HS-27A (cell line): ENCODE data around the gene TMPRSS2.

Experiments used
- DNase-seq: peaks from one replicate; pipeline ENCODE4 v3.0.0-alpha.2; 2012; ENCODE audit warnings: low read depth, missing footprints

The TMPRSS2 gene

DNA sequence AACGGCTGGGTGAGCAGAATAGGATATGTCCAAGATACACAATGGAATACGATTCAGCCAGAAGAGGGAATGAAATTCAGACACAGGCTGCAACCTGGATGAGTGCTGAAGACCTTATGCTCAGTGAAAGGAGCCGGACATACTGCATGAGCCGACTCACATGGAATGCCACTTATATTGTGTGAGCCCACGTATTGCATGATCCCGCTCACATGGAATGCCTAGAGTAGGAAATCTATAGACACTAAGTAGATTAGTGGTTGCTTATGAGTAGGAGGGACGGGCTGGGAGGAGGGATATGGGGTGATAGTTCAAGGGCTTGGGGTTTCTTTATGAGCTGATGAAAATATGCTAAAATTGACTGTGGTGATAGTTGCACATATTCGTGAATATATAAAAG, 26.8 kb downstream of the TMPRSS2 start:
- no peak for DNase-seq

DNA sequence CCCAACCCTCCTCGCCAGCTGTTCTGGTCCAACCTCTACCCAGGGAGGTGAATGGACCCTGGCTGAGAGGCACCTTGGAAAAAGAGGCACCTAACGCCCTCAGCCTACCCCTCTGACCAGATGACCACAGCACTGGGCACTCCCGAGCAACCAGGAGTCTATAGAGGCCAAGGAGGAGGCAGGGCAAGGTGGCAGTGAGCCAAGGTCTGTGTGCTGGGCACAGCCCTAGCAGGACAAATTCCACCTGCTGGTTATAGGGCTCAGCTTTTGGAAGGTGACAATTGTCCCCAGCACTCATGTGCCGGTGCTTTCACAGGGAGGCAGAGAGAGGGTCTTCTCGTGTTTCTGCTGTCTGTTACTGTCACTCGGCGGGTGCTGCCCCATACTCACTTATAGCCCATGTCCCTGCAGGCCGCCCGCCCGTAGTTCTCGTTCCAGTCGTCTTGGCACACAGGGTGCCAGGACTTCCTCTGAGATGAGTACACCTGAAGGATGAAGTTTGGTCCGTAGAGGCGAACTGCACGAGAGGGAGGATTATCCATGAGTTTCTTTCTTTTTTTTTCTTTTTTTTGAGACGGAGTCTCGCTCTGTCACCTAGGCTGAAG, 27.8 kb downstream of the TMPRSS2 start:
- DNase-seq: no peak

DNA sequence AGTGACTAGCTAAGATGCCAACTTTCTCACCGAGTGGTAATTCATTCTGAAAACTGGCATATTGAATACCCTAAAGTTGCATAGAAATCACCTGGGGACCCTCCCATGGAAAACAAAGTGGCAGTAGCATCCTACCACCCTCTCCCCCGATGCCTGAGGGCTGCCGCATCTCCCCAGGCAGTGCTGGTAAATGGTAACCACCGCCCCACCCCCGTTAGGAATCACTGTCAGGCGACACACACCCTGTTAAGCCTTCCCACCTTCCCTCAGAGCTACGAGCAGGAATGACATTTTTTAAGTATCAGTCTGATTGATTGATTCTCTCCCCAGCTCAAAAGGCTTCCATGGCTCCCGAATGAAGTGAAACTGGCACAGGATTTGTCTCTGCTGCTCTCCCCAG, 28.3 kb downstream of the TMPRSS2 start:
- no peak for DNase-seq

DNA sequence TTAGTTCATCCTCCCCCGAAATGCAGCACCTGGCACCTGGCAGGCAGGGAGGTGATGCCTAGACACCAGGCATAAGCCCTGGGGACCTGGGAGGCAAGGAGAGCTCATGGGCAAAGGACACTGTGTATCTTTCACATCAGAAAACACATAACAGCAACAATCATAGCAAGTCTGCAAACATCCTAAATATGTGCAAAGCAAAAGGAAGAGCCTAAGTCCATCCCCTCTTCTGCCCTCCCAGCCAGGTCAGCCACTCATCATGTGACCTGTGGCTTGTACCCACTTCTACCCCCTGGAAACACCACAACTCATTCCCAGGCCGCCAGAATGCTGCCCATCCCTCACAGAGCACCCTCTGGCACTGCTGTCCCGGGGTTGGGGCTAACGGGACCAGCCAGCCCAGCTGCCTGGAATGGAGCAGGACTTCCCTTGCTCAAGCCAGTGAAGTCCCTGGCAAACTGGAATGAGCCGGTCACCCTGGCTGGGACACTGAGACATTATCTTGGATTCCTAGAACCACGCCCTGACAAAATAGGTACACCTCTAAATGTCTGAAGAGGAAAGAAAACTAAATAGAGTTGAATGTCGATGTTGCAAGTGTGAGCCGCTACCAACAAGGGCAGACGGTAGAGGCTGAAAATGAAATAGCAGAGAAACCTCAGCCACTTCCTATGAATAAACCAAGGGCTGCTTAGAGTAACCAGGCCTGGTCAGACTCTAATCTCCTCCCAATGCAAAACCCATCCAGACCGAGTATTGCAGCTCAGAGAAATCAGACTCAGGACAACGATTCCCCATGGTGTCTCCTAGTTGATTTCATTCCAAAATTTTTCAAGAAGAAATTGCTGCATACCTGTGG, 29.4 kb downstream of the TMPRSS2 start:
- no peak for DNase-seq

DNA sequence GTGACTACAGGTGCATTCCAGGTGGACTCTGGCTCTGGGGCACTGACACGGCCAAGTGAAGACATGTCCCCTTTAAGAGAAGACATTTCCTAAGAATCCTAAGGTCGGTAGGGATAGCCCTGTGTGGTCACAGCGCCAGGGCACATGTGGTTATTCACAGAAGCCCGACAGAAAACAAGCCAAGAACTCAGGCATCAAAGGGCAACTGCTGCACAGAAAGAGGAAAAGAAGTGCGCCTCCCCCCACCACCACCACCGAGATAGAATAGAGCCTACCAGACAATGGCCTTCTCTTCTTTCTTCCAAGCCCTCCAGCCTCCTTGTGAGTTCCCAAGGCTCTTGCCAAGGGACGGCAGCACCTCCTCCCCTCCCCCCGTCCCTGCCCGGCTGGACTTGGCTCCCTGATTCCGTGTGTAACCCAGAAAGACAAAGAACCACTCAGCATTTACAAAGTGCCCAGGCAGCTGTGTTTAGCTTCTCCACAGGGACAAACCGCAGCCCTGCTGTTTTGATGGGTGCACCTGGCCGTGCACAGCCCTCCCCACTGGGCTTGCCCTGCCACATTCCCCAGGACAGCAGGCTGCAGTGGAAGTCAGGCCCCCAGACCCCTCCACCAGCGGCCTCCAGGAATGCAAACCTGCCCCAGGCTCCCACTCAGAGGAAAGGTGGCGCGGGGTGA, 30.2 kb downstream of the TMPRSS2 start:
- DNase-seq: no peak

DNA sequence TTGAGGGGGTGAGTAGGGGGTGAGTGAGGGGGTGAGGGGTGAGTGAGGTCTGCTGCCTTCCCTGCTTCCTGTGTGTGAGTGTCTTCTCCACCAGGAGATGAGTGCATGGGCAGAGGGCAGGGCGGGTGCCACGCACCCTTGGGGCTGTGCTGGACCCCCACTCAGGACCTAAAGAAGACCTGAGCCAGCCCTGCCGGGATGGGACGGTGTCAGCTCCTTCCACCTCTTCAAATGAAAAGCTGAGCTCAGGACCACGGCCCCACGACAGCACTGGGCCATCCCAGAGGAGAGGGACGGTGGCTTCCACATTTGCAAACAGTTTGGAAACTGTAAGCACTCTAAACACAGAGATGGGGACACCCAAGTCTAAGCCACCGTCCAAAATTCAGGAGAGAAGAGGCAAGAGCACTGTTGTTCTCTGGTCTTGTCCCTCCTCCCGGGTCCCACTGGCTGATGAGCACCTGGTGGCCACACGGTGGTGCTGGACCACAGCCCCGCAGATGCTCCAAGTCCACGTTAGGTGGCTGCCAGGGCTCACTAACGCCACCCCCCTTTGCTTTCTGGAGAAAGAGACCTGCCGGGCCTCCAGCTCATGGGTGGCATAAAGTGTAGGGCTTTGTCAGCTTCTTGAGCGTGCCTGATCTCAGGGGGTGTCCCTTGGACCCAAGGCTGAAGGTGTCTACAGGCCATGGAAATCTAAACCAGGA, 32.1 kb downstream of the TMPRSS2 start:
- DNase-seq: no peak

DNA sequence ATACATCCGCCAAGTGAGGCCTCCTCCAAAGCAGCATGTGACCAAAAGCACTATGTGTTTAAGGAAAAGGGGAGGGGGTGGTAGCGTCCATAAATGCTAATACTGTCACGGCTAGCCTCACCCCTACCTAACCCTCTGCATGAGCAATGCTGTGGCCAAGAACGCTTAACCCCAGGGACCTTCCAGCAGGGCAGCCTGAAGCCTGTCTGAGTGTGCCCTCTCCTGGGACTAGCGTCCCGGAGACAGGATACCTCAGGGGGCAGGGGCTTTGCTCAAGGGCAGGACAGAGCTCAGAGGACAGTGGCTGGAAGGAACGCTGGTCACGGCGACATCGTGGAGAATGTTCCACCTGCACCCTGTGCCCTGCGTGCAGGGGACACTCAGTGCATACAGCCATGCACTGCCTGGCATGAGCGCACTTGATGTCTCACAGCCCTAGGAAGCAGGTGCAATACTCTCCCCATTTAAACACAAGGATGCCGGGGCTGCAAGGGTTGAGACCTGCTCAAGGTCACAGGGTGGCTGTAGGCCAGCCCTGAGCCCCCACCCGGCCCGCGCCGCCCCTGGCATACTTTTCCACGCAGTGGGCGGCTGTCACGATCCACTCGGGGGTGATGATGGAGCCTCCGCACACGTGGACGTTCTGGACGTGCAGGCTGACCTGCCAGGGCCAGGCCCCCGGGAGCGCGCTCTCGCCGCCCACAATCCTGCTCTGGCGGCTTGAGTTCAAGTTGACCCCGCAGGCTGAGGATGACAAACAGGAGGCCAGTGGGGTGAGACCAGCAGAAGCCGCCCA, 35.0 kb downstream of the TMPRSS2 start:
- no peak for DNase-seq

DNA sequence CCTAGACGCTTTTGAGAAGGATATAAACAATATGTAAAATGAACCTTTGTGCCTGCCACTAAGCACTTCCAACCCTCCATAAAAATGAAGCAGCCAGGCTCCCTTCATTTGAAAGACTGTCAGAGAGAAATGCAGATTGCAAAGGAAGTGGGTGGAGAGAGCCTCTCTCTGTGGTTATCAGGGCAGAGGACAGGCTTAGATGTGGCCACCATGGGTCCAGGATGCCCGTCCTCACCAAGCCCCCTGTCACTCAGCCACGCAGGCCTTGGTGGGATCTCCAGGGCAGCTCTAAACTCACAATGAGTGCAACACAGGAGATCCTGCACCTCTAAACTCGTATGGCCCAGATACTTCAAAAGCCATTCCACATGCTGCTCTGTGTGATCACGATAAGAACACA, 37.9 kb downstream of the TMPRSS2 start:
- DNase-seq: no peak

DNA sequence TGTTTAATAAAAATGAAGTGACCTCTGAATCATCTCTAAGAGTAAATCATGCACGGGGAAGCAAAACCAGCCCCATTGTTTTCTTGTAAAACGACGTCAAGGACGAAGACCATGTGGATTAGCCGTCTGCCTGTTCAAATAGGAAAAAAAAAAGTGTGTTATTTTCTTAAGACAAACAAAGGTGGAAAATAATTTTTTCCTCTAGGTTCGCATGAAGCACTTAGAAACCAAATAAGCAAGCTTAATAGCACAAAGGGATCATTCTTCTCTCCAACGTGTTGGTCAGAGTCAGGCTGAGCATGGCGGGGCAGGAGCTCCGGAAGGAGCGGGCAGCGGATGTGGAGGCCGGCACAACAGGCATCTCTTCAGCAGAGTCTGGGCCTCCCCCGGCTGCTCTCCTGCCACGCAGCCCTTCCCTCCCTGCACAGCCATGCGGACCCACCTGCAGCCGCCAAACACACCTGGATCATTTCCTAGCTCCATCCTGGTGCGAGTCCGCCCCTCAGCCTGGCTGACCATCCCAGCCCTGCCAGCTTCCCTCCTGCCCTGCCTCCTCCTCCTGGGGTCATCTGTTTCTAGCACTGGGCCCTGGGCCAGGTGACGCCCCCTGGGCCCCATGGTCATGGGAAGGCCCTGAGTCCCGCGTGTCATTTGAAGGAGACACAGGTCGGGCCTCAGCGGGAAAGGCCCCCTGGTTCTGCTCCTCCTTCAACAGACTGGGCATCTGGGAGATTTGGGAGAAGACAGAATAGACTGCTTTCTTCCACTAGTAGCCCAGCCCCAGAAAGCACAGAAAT, 41.7 kb downstream of the TMPRSS2 start:
- DNase-seq: no peak

DNA sequence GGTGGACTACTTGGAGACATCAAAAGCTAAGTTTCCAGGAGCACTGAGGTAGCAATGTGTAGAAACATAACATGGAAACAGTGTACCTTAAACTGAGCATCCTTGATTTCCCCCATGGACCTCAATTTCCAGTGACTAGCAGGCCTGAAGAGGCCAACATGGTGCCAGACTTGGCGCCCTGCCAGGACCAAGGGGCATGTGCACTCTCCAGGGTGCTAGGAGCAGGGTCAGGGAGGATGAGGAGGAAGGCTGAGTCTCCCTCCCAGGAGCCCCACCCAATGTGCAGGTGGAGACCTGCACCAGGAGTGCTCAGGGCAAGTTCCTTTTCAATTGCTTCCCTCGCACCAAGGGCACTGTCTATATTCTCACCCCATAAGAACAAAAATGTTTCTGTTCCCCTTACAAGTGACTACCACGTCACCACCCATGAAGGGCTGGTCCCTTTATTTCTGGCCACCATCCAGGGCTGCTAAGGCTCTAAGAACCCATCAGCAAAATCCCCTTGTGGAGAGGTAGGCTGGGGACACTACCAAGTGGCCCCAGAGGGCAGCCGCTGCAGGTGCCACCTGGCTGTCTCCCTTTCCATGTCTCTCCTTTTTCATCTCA, 42.7 kb downstream of the TMPRSS2 start:
- no peak for DNase-seq

DNA sequence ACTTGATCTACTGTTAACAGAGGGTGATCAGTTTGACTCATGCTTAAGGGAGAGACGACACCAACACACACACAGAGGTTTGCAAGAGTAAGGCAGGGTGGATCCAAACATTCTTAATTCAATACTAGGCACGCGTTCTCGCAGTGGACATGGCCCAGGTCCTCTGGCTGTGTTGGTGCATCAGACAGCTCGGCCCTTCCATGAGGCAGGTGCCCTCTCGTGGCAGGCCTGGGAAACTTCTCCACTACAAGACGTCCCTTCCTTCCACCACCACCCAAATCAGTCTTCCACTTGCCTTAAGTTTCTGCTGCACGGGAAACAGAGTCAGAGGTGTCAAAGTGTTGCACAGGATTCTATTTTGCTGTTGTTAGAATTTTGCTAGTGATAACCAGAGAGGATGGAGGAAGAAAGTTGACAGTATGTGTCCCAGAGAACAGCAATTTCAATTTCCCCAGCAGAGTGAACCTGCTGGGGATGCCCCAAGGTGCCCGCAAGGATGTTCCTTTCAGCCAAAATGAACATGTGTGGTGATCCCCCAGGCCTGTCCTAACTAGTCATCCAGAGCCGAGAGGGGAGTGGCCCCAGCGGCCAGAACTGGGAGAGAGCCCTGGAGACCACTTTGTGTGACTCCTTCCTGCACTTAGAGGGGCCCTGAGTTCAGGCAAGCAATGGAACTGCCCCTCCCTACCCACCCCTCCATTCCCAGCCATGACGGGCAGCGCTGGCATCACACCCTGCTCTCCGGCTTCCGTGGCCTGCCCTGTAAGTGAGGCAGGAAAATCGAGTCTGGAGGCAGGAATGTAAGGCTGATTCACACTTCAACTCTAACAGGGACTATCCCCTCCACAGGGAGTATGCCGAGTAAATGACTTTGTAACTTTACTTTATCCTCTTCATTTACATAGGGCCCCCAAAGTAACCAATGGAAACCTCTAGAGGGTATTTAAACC, 47.1 kb downstream of the TMPRSS2 start:
- no peak for DNase-seq

DNA sequence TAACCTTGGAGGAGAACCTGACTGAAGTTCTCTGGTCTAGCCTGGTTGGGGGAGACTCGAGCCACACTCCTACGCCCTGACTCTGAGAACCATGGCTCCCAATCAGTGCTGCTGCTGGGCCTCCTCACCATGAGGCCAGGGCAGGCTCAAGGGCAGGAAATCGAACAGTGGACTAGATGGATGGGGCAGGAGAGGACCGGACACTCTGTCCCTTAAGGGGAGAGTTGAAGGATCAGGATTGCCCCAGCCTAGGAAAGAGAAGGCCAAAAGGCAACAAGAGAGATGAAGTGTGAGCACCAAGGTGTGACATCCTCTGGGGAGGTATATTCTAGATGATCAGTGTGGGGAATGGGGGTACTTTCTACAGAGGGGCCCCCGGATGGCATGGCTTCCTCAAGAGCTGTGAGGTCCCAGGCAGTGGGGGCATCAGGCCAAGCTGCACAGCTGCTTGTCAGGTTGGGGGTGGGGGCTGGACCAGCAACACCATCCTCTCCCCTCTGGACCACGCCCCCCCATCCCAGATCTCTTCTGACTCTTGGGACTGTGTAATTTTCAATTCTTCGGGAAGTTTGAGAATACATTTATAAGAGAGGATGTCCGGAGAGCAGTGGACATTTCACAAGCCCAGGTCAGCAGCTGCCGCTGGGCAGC, 47.9 kb downstream of the TMPRSS2 start:
- DNase-seq: no peak

DNA sequence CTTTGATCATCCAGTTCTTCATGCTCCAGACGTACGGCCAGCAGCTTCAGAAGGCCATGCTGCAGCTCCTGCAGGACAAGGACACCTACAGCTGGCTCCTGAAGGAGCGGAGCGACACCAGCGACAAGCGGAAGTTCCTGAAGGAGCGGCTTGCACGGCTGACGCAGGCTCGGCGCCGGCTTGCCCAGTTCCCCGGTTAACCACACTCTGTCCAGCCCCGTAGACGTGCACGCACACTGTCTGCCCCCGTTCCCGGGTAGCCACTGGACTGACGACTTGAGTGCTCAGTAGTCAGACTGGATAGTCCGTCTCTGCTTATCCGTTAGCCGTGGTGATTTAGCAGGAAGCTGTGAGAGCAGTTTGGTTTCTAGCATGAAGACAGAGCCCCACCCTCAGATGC, 49.4 kb downstream of the TMPRSS2 start:
- no peak for DNase-seq

DNA sequence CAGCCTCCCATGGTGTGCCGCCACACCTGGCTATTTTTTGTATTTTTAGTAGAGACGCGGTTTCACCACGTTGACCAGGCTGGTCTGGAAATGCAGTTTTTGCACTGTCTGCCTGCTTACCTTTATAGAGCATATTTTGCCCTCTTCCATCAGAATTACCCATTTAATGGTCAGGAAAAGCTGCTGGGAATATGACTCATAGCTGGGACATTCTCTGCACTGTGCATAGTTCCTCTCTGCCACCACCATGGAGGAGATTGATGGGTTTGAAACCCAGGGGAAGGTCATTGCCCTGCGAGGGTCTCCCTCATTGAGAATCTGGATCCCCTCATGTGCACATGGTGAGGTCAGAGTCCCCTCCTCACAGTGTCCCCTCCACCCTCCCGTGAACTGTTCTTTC, 49.8 kb downstream of the TMPRSS2 start:
- no peak for DNase-seq

DNA sequence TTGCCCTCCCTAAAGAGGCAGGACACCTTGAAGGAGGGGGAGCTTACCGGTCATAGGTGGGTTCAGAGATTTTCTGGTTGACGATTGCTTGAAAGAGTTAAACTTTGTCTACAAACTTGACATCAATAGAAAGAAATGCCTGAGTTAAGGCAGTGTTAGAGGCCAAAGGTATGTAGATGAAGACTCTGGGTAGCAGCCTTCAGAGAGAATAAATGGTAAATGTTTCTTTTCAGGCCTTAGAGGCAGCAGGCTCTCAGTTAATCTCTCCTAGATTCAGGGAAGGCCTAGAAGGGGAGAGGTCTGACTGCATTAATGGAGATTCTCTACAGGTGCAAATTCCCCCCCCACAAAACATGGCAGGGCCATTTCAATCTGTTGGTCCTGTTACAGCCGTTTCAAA, 54.2 kb downstream of the TMPRSS2 start:
- no peak for DNase-seq

DNA sequence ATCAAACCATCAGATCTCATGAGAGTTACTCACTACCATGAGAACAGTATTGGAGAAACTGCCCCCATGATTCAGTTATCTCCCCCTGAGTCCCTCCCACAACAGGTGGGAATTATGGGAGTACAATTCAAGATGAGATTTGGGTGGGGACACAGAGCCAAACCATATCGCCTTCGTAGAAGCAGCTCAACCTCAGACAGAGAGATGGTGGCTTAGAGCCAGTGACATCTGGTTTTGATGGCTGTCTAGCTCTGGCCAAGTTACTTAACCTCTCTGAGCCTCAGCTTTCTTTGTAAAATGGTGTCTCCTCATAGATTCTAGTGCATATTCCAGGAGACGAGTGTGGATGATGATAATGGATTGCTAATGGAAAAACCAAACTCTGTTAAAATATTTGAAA, 54.8 kb downstream of the TMPRSS2 start:
- no peak for DNase-seq

DNA sequence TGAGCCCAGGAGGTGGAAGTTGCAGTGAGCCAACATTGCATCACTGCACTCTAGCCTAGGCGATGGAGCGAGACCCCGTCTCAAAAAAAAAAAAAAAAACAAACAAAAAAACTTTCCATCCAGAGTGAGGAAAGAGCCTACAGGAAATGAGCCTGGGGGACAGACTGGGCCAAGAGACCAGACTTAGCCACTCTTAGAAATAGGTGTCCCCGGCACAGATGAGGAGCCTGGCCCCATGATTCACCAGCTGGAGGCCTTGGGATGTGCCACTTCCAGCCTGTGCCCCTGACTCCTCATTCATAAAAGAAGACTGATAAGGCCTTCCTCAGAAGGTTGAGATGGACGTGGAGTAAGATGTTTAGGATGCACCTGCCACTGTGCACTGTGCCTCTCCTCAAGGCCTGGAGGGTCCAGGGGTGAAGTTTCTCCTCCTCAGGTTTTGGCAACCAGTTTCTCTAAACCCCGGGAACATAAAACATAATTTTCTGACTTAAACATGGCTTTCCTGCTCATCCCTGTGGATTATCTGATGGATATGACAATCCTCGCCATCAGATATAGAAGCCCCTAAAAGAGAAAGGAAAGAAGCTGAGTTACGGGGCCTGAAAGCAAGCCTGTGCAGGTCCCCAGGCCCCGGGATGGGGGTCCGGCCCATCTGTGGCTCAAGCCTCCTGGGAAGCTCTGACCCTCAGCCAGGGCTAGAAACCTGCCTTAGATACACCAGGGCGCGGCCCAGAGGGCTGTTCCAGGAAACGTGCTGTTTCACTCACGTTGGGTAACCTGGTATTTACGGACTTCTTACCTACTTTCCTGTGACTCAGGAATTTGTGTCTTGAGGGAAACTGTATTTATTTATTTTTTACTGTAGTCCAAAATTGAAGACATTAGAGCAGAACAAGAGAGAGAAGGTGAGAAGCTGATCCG, 55.9 kb downstream of the TMPRSS2 start:
- no peak for DNase-seq

DNA sequence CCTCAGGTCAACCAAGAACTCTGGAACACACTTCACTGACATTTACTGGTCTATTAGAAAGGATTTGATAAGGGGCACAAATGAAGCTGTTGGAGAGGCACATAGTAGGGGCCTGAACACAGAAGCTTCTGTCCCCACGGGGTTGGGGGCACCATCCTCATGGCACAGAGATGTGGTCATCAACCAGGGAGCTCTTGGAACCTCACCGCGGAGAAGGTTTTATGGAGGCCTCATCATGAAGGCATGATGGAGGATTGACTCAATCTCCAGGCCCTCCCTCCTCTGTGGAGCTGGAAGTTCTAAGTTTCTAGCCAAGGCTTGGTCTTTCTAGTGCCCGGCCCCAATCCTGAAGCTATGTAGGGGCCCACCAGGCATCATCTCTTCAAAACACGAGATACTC, 58.3 kb downstream of the TMPRSS2 start:
- DNase-seq: no peak
